Heart left ventricle (tissue), 16 donors: ENCODE results near the gene CAPN2. TPM values are rescaled to one million over a fixed set of nuclear protein-coding genes. Genes with fewer than 3 reads are reported as not detected.

Source experiments
- ATAC-seq, 4 donors: fragments of 200-7000 bp; cut with Tn5 transposase; one replicate each; pipeline ENCODE4 v1.9.1; 2020 to 2022; ENCODE audit warnings: moderate library complexity in 4 of 4, mild to moderate bottlenecking in 3 of 4, moderate number of reproducible peaks in 1 of 4
- DNase-seq, 5 donors: peaks; one replicate each; pipeline ENCODE4 v3.0.0-alpha.2; 2020
- H3K27ac ChIP-seq, 12 donors: fragments of 200-600 bp; sonication (generic) in 4 of 12; one replicate each; pipeline versions ENCODE4 v1.5.0 to v1.8.0; 2016 to 2022; ENCODE audit warnings: mild to moderate bottlenecking in 2 of 12
- H3K27me3 ChIP-seq, 9 donors: fragments of 200-600 bp; sonication (generic) in 2 of 9; one replicate each; pipeline versions ENCODE4 v1.5.1 to v1.8.0; 2016 to 2022; ENCODE audit warnings: mild to moderate bottlenecking in 3 of 9
- H3K36me3 ChIP-seq, 9 donors: fragments of 200-600 bp; sonication (generic) in 2 of 9; one replicate each; pipeline versions ENCODE4 v1.5.0 to v1.8.0; 2018 to 2022; ENCODE audit warnings: mild to moderate bottlenecking in 2 of 9
- H3K4me1 ChIP-seq, 12 donors: fragments of 200-600 bp; sonication (generic) in 4 of 12; one replicate each; pipeline versions ENCODE4 v1.5.0 to v1.8.0; 2016 to 2022; ENCODE audit warnings: mild to moderate bottlenecking in 3 of 12
- H3K4me3 ChIP-seq, 12 donors: fragments of 200-600 bp; sonication (generic) in 4 of 12; one replicate each; pipeline versions ENCODE4 v1.5.0 to v1.8.0; 2017 to 2022; ENCODE audit warnings: mild to moderate bottlenecking in 9 of 12, moderate library complexity in 4 of 12
- H3K9me3 ChIP-seq, 12 donors: fragments of 200-600 bp; sonication (generic) in 4 of 12; one replicate each; pipeline versions ENCODE4 v1.5.0 to v1.8.0; 2016 to 2022; ENCODE audit warnings: mild to moderate bottlenecking in 1 of 12
- POLR2A ChIP-seq, 2 donors: fragments of 450-650 bp; IDR thresholded peaks; one replicate each; pipeline ENCODE4 v1.6.1; 2017; ENCODE audit warnings: antibody characterized with exemption in 2 of 2, mild to moderate bottlenecking in 2 of 2, moderate library complexity in 2 of 2
- WGBS, 4 donors: extraction: QIAGEN DNeasy Blood & Tissue Kit in 2 of 4; methylation state at CpG; one replicate each; pipeline versions ENCODE4 v1.1.5 to v1.1.7; 2013 to 2018; 5-methylcytosine and 5-hydroxymethylcytosine counted together
- intact Hi-C, 10 donors: fragments of 100-400 bp; cut with DNase I; formaldehyde crosslinking; loops; one replicate each; pipeline versions ENCODE4 v1.11.1 to v1.14.2; 2022
- long read RNA-seq, 3 donors: library from polyadenylated mRNA; unstranded; transcript quantifications; one replicate each; pipeline ENCODE4 v2.0.0, GENCODE V29; 2020 to 2021
- polyA plus RNA-seq, 2 donors: library from polyadenylated mRNA; stranded (reverse); fragments of 200-250 nt; gene quantifications; one replicate each; pipeline ENCODE4 v1.2.3, GENCODE V29; 2013
- total RNA-seq, 9 donors: library from RNA; depleted of rRNA in 2 of 9; stranded (reverse); fragments of >200 nt in 2 of 9; fragmentation: NEBNext Ultra II Directional in 3 of 9; extraction: Animal tissue kit (Norgen Biotek cat#: 25700) in 3 of 9; gene quantifications; one replicate each; pipeline versions ENCODE4 v1.1.0 to v1.2.4, GENCODE V29; 2016 to 2023
- TF ChIP-seq, protein P1 (sequence below), 12 donors: fragments of 200-600 bp; sonication (generic) in 4 of 12; IDR thresholded peaks; one replicate each; pipeline versions ENCODE4 v1.5.0 to v1.8.0; 2018 to 2022; ENCODE audit warnings: antibody characterized with exemption in 12 of 12, mild to moderate bottlenecking in 5 of 12
- donor health status: ischemic (EF 13 %, LVEDD 7.1; RV severe dilation, severe dysfunction).
- donor health status: healthy with polysubstance abuse.
- donor health status: DM: no; HTN: yes; CAD: no.
- donor health status: DM: no; HTN: no; CAD: no.
- donor health status: ischemic (EF 25% LVEDD 6.9; RV normal size, moderate dysfunction).
- donor health status: ischemic (EF 25% LVEDD 5.7; RV mildly dilated, moderate dysfunction).
- donor health status: healthy.
- donor health status: DM: yes; HTN: yes; CAD: no.
- donor health status: ischemic (EF 35%, LVEDD 5.7; RV mildly dilated, moderate dysfunction).
- donor health status: nonischemic (EF 11% LVEDD 7.7; RV severe dilation, severe dysfunction).
- donor health status: DM: yes; HTN: yes; CAD: no.
- donor health status: PGD.
- donor health status: ischemic (EF 29% LVEDD 5.4; RV normal size, mild dysfunction).
- donor health status: nonischemic (EF 23%, LVEDD 6.1; RV moderate dilation, normal function).

The CAPN2 gene
- total RNA-seq (100 to 1,000 TPM in 2 of 9 donors, 10 to 100 TPM in 7; 60.2 to 115 (median 82.7) TPM), polyA plus RNA-seq (10 to 100 TPM; 54.4 to 75.7 TPM)
- long read RNA-seq, donor 1, partial matches to known transcripts, result 9 of 16 reads
- long read RNA-seq, donor 1, other reads (novel, unspliced or antisense), result 6 of 16 reads
- long read RNA-seq, donor 2, partial matches to known transcripts, result 10 of 18 reads
- long read RNA-seq, donor 2, other reads (novel, unspliced or antisense), result 7 of 18 reads
- long read RNA-seq, donor 3, partial matches to known transcripts, result 3 of 7 reads
- long read RNA-seq, donor 3, other reads (novel, unspliced or antisense), result 4 of 7 reads

DNA sequence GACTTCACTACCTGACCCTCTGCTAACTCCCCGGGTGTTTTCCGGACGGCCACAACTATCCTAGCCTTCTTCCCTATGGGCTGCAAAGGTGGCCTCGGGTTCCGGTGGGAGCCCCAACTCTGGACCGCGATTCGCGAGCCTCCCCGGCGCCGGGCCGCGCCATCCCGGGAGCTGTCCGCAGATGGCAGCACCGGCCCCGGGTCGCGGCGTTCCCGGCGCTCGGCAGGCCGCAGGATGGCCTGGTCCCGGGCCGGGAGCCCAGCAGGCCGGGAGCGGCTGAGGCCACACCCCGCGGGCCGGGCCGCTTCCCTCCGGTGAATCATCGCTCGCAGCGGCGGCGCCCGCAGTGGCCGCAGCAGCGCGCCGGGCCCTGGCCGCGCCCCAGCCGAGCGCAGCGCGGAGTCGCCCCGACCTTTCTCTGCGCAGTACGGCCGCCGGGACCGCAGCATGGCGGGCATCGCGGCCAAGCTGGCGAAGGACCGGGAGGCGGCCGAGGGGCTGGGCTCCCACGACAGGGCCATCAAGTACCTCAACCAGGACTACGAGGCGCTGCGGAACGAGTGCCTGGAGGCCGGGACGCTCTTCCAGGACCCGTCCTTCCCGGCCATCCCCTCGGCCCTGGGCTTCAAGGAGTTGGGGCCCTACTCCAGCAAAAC lies at the start of gene CAPN2:
CAPN2 (plus strand) TSS at position 346 of the 656 bp plus-strand sequence; CDS start at position 448, 102 bp downstream.
- H3K4me1 ChIP-seq, result peaks cover 0 to 75% (median 68%) of the 10 kb centered on the region in 12 donors

DNA sequence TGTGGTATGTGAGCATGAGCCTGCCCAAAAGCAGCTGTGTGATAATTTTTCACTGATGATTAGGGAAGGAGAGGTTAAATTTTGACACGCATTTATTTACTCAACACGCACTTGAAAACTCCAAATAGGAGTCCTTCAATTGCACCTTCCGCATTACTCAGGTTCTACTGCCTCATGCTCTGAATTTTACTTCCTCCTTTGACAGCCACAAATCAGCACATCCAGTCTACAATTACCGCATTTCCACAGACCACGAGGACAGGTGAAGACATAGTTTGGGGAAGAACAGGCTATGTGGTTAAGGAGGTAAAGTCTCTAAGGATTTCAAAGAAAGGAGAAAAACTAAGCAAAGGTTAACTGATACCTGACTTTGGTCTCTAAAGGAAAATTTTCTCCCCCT lies 49.4 kb upstream of the CAPN2 start:
- TF ChIP-seq, protein P1, sequence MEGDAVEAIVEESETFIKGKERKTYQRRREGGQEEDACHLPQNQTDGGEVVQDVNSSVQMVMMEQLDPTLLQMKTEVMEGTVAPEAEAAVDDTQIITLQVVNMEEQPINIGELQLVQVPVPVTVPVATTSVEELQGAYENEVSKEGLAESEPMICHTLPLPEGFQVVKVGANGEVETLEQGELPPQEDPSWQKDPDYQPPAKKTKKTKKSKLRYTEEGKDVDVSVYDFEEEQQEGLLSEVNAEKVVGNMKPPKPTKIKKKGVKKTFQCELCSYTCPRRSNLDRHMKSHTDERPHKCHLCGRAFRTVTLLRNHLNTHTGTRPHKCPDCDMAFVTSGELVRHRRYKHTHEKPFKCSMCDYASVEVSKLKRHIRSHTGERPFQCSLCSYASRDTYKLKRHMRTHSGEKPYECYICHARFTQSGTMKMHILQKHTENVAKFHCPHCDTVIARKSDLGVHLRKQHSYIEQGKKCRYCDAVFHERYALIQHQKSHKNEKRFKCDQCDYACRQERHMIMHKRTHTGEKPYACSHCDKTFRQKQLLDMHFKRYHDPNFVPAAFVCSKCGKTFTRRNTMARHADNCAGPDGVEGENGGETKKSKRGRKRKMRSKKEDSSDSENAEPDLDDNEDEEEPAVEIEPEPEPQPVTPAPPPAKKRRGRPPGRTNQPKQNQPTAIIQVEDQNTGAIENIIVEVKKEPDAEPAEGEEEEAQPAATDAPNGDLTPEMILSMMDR (IDR thresholded peaks at IDR 0.05), result no peak
- no peak for TF ChIP-seq POLR2A (IDR thresholded peaks at IDR 0.05)
- Histone ChIP-seq H3K27ac (no peak overlapping the region), H3K27me3 (no peaks in the 10 kb centered on the region), H3K4me3 (no peak overlapping the region), H3K4me1 (no peaks in the 10 kb centered on the region), H3K36me3 (no peaks in the 10 kb centered on the region), H3K9me3 (no peaks in the 10 kb centered on the region)
- intact Hi-C loops, result no loop called here
- 65 to 79% (median 76%) methylated on average over 5 of the region's 5 CpGs for WGBS, 4 donors
- ATAC-seq (no peak), DNase-seq (no peak)

More for the DNA sequence above, at the start of gene CAPN2:
- intact Hi-C loops, result loop anchor here in 9 of 10 donors (1.0 to 5.0 kb wide), 7 partner anchors 14 to 135 kb away; partner anchors contain the start of gene TP53BP2 (in 1 of the 9)
- ATAC-seq (peak; percentile 90 to 97 (median 92)), DNase-seq (peak; percentile 86 to 93 (median 89))
- Histone ChIP-seq H3K36me3 (peaks cover 0 to 8% (median 2%) of the 10 kb centered on the region in 9 donors), H3K9me3 (no peaks in the 10 kb centered on the region), H3K4me3 (peak within 1 kb of the TSS; percentile 66 to 97 (median 86)), H3K27ac (peak within 1 kb of the TSS; percentile 93 to 99 (median 97)), H3K27me3 (no peaks in the 10 kb centered on the region)
- TF ChIP-seq POLR2A (IDR thresholded peaks at IDR 0.05), result peak in 1 of 2 donors; percentile 87
- TF ChIP-seq, protein P1 (IDR thresholded peaks at IDR 0.05), result peak; percentile 54 to 90 (median 83)
- WGBS, 4 donors, result 0 to 1% (median 0%) methylated on average over 53 to 74 of the region's 74 CpGs

DNA sequence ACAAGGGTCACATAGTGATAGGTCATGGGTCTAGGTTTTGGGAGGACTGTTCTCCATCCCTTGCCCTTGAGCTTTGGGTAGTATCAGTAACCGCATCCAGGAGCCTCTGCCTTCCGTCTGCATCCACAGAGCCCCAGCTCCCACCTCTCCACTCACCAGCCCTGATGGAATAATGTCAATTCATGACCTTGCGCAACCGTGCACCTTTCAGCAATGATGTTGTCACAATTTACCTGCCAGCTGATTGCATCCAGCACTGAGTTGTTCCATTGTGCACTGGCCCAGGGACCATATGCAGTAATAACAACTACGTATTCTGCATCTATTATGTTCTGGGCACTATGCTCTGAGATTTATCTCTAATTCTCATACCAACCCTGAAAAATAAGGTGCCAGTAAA lies 48.2 kb upstream of the CAPN2 start:
- Histone ChIP-seq H3K4me1 (no peaks in the 10 kb centered on the region), H3K27me3 (no peaks in the 10 kb centered on the region), H3K36me3 (no peaks in the 10 kb centered on the region), H3K4me3 (no peak overlapping the region), H3K9me3 (no peaks in the 10 kb centered on the region), H3K27ac (no peak overlapping the region)
- DNase-seq (no peak), ATAC-seq (no peak)
- WGBS, 4 donors, result 75 to 79% (median 77%) methylated on average over 5 of the region's 5 CpGs
- TF ChIP-seq POLR2A (IDR thresholded peaks at IDR 0.05), result no peak
- TF ChIP-seq, protein P1 (IDR thresholded peaks at IDR 0.05), result no peak
- intact Hi-C loops, result no loop called here
